IPS DF 19.7 (cell line): ENCODE measurements around the gene SLC45A1.

ENCODE experiments used
- DNase-seq: peaks from one replicate; pipeline ENCODE4 v3.0.0-alpha.2; 2013; ENCODE audit warnings: low read depth, low spot score

Gene SLC45A1

GRCh38 chr1:8311068-8311718 is 6.7 kb upstream of the SLC45A1 start:
- DNase-seq: no peak

GRCh38 chr1:8312235-8313218 is 5.4 kb upstream of the SLC45A1 start:
- DNase-seq: no peak

- no peak for DNase-seq
Measured at GRCh38 chr1:8313231-8313630, 4.7 kb upstream of the SLC45A1 start.

GRCh38 chr1:8314346-8315280 is 3.3 kb upstream of the SLC45A1 start:
- peak; percentile 67 for DNase-seq

GRCh38 chr1:8315573-8316475 is 2.1 kb upstream of the SLC45A1 start:
- DNase-seq: no peak

- no peak for DNase-seq
Measured at GRCh38 chr1:8318436-8318835, 522 bp downstream of the SLC45A1 start.

GRCh38 chr1:8321612-8322011 is 3.7 kb downstream of the SLC45A1 start:
- no peak for DNase-seq

- DNase-seq: no peak
Measured at GRCh38 chr1:8323706-8324105, 5.8 kb downstream of the SLC45A1 start.

GRCh38 chr1:8324176-8324810 is 6.4 kb downstream of the SLC45A1 start:
- DNase-seq: no peak

GRCh38 chr1:8325771-8326170 is 7.9 kb downstream of the SLC45A1 start:
- DNase-seq: no peak

GRCh38 chr1:8326265-8326664 is 8.4 kb downstream of the SLC45A1 start:
- DNase-seq: no peak

GRCh38 chr1:8328271-8328670 is 10.4 kb downstream of the SLC45A1 start:
- no peak for DNase-seq

- no peak for DNase-seq
Measured at GRCh38 chr1:8329439-8329838, 11.5 kb downstream of the SLC45A1 start.

GRCh38 chr1:8329858-8330257 is 11.9 kb downstream of the SLC45A1 start:
- no peak for DNase-seq

GRCh38 chr1:8330271-8331125 is 12.6 kb downstream of the SLC45A1 start:
- no peak for DNase-seq

- DNase-seq: no peak
Measured at GRCh38 chr1:8332806-8333205, 14.9 kb downstream of the SLC45A1 start.

GRCh38 chr1:8333246-8333987 is 15.5 kb downstream of the SLC45A1 start:
- DNase-seq: no peak

- DNase-seq: no peak
Measured at GRCh38 chr1:8334106-8334851, 16.4 kb downstream of the SLC45A1 start.
